GM06990 (cell line): ENCODE data around the gene KERA.
A peak's percentile ranks its signal among the peaks of the same experiment; 100 is the strongest.

ENCODE experiments used
- DNase-seq: peaks from one replicate; pipeline ENCODE4 v3.0.0-alpha.2; 2011; ENCODE audit not compliant: insufficient read length; ENCODE audit errors: extremely low read depth
- H3K27me3 ChIP-seq: replicated peaks from 2 replicates; pipeline ENCODE4 v1.6.0; 2011; ENCODE audit warnings: low read length; ENCODE audit not compliant: control insufficient read depth, insufficient read depth
- H3K36me3 ChIP-seq: 2 replicates; pipeline ENCODE4 v1.5.1; 2011; ENCODE audit warnings: low read length; ENCODE audit not compliant: control insufficient read depth, insufficient read depth
- H3K4me3 ChIP-seq: replicated peaks from 2 replicates; pipeline ENCODE4 v1.5.1; 2011; ENCODE audit warnings: low read depth, mild to moderate bottlenecking, control low read depth, low read length
- CTCF ChIP-seq: IDR thresholded peaks from 2 replicates; pipeline ENCODE4 v1.5.1; 2011; ENCODE audit warnings: low read length, control low read depth, mild to moderate bottlenecking, inconsistent platforms; ENCODE audit not compliant: insufficient read depth, poor library complexity, severe bottlenecking

Gene KERA

GRCh38 chr12:91019455-91019854 is 38.4 kb downstream of the KERA start:
- H3K27me3 ChIP-seq: no peaks in the 10 kb centered on the region
- H3K36me3 ChIP-seq: no peaks in the 10 kb centered on the region
- H3K4me3 ChIP-seq: no peak overlapping the region
- no peak for TF ChIP-seq CTCF
- no peak for DNase-seq

- TF ChIP-seq CTCF: no peak
- Histone ChIP-seq H3K36me3 (no peaks in the 10 kb centered on the region), H3K4me3 (no peak overlapping the region)
Measured at GRCh38 chr12:91017511-91018263, 40.1 kb downstream of the KERA start.

GRCh38 chr12:91017043-91017442 is 40.8 kb downstream of the KERA start:
- TF ChIP-seq CTCF: no peak
- no peak overlapping the region for H3K4me3 ChIP-seq
- H3K27me3 ChIP-seq: no peaks in the 10 kb centered on the region
- DNase-seq: no peak
- H3K36me3 ChIP-seq: no peaks in the 10 kb centered on the region

More at GRCh38 chr12:91017511-91018263, 40.1 kb downstream of the KERA start:
- DNase-seq: no peak
- H3K27me3 ChIP-seq: no peaks in the 10 kb centered on the region

GRCh38 chr12:91009319-91009950 is 48.4 kb downstream of the KERA start:
- DNase-seq: peak; percentile 40
- Histone ChIP-seq H3K36me3 (no peaks in the 10 kb centered on the region), H3K4me3 (no peak overlapping the region), H3K27me3 (no peaks in the 10 kb centered on the region)
- TF ChIP-seq CTCF: no peak

- Histone ChIP-seq H3K4me3 (no peak overlapping the region), H3K27me3 (no peaks in the 10 kb centered on the region), H3K36me3 (no peaks in the 10 kb centered on the region)
- TF ChIP-seq CTCF: no peak
- DNase-seq: peak; percentile 30
Measured at GRCh38 chr12:91007531-91008290, 50.1 kb downstream of the KERA start.
